Thyroid gland (tissue), 4 donors: Measurements from ENCODE around the gene SFXN4. TPM values are rescaled to one million over a fixed set of nuclear protein-coding genes. Genes with fewer than 3 reads are reported as not detected.

Experiments used
- DNase-seq, 2 donors: peaks; one replicate each; pipeline ENCODE4 v3.0.0-alpha.2; 2019
- H3K27ac ChIP-seq, 3 donors: fragments of 200-600 bp; sonication (generic); 1 replicate in 2 of 3; 2 replicates in 1 of 3; pipeline ENCODE4 v1.5.1; 2016 to 2019; ENCODE audit warnings: mild to moderate bottlenecking in 1 of 3, moderate library complexity in 1 of 3
- H3K27me3 ChIP-seq: fragments of 200-600 bp; sonication (generic); one replicate; pipeline ENCODE4 v1.5.1; 2019
- H3K36me3 ChIP-seq, 2 donors: fragments of 200-600 bp; sonication (generic); one replicate each; pipeline ENCODE4 v1.5.1; 2016 to 2019
- H3K4me1 ChIP-seq, 2 donors: fragments of 200-600 bp; sonication (generic); one replicate each; pipeline ENCODE4 v1.5.1; 2017 to 2019
- H3K4me3 ChIP-seq, 3 donors: fragments of 200-600 bp; sonication (generic); replicated peaks in 1 of 3; 1 replicate in 2 of 3; 2 replicates in 1 of 3; pipeline ENCODE4 v1.5.1; 2016; ENCODE audit warnings: mild to moderate bottlenecking in 1 of 3
- H3K9me3 ChIP-seq: fragments of 200-600 bp; sonication (generic); one replicate; pipeline ENCODE4 v1.5.1; 2017
- CTCF ChIP-seq, 6 experiments: fragments of 200-600 bp in 3 of 6; fragments of 450-650 bp in 3 of 6; sonication (generic) in 3 of 6; IDR thresholded peaks; one replicate each; pipeline ENCODE4 v1.5.1; 2016 to 2019; ENCODE audit warnings: antibody characterized with exemption in 6 of 6, mild to moderate bottlenecking in 2 of 6, inconsistent platforms in 1 of 6, moderate library complexity in 1 of 6
- POLR2A ChIP-seq, 2 donors: fragments of 450-650 bp; IDR thresholded peaks; one replicate each; pipeline ENCODE4 v1.6.1; 2017; ENCODE audit warnings: antibody characterized with exemption in 2 of 2, mild to moderate bottlenecking in 2 of 2, moderate library complexity in 1 of 2
- WGBS, 2 donors: methylation state at CpG; one replicate each; pipeline ENCODE4 v1.1.5; 2017; 5-methylcytosine and 5-hydroxymethylcytosine counted together
- intact Hi-C: fragments of 100-400 bp; cut with DNase I; formaldehyde crosslinking; loops from one replicate; pipeline ENCODE4 v1.15.1; 2023
- total RNA-seq, 4 donors: library from RNA; depleted of rRNA; stranded (reverse); fragments of >200 nt; gene quantifications; one replicate each; pipeline ENCODE4 v1.2.3, GENCODE V29; 2016

The SFXN4 gene
- total RNA-seq, 4 donors from 2014 or later, result 17.8 to 88.3 (median 36.3) TPM

GRCh38 chr10:119178372-119179119 lies 13.0 kb upstream of the SFXN4 start, which contains the start of gene PRDX3:
PRDX3 (minus strand) TSS chr10:119178812; CDS start chr10:119178790, 22 bp downstream.
- TF ChIP-seq POLR2A (IDR thresholded peaks at IDR 0.05) (peak in 1 of 2 donors; percentile 79), CTCF (IDR thresholded peaks at IDR 0.05) (peak in 1 of 6 experiments; percentile 9)
- WGBS, 2 donors, result 0% methylated on average over 8 to 31 of the region's 45 CpGs
- Histone ChIP-seq H3K4me1 (peaks cover 21 to 22% of the 10 kb centered on the region in 2 donors), H3K4me3 (peak within 1 kb of the TSS; percentile 29 to 68 (median 66)), H3K27ac (peak within 1 kb of the TSS; percentile 87 to 91 (median 88)), H3K9me3 (no peaks in the 10 kb centered on the region), H3K36me3 (peaks cover 0 to 2% of the 10 kb centered on the region in 2 donors), H3K27me3 (no peaks in the 10 kb centered on the region)
- intact Hi-C loops, result no loop called here
- DNase-seq, result peak; percentile 95 to 96

GRCh38 chr10:119177708-119178371 lies 12.3 kb upstream of the SFXN4 start:
- no peak for DNase-seq
- intact Hi-C loops, result no loop called here
- 23 to 24% methylated on average over 21 of the region's 21 CpGs for WGBS, 2 donors
- H3K4me3 ChIP-seq, result peak overlapping the region; percentile 29 to 68 (median 66)
- peaks cover 6 to 7% of the 10 kb centered on the region in 2 donors for H3K36me3 ChIP-seq
- no peaks in the 10 kb centered on the region for H3K9me3 ChIP-seq
- TF ChIP-seq CTCF (IDR thresholded peaks at IDR 0.05) (no peak), POLR2A (IDR thresholded peaks at IDR 0.05) (no peak)
- H3K4me1 ChIP-seq, result peaks cover 21 to 22% of the 10 kb centered on the region in 2 donors
- no peaks in the 10 kb centered on the region for H3K27me3 ChIP-seq
- peak overlapping the region in 2 of 3 donors; percentile 87 to 88 for H3K27ac ChIP-seq

GRCh38 chr10:119176166-119176565 lies 10.7 kb upstream of the SFXN4 start:
- DNase-seq, result no peak

GRCh38 chr10:119174109-119174508 lies 8.6 kb upstream of the SFXN4 start:
- Histone ChIP-seq H3K27me3 (no peaks in the 10 kb centered on the region), H3K4me3 (no peak overlapping the region), H3K27ac (no peak overlapping the region), H3K4me1 (peaks cover 9 to 12% of the 10 kb centered on the region in 2 donors), H3K9me3 (no peaks in the 10 kb centered on the region), H3K36me3 (peaks cover 33 to 44% of the 10 kb centered on the region in 2 donors)
- WGBS, 2 donors, result 72 to 79% methylated on average over 2 of the region's 2 CpGs
- TF ChIP-seq CTCF (IDR thresholded peaks at IDR 0.05), result no peak
- no peak for TF ChIP-seq POLR2A (IDR thresholded peaks at IDR 0.05)
- intact Hi-C loops, result no loop called here
- DNase-seq, result no peak

More at GRCh38 chr10:119176166-119176565, 10.7 kb upstream of the SFXN4 start:
- Histone ChIP-seq H3K9me3 (no peaks in the 10 kb centered on the region), H3K4me3 (no peak overlapping the region), H3K27me3 (no peaks in the 10 kb centered on the region), H3K4me1 (peaks cover 21 to 22% of the 10 kb centered on the region in 2 donors), H3K36me3 (peaks cover 23% of the 10 kb centered on the region in 2 donors), H3K27ac (no peak overlapping the region)
- intact Hi-C loops, result no loop called here
- 96 to 98% methylated on average over 6 of the region's 6 CpGs for WGBS, 2 donors
- TF ChIP-seq POLR2A (IDR thresholded peaks at IDR 0.05), result no peak

- TF ChIP-seq CTCF (IDR thresholded peaks at IDR 0.05) (no peak), POLR2A (IDR thresholded peaks at IDR 0.05) (no peak)
- intact Hi-C loops, result no loop called here
- WGBS, 2 donors, result 82 to 83% methylated on average over 8 of the region's 8 CpGs
- no peak for DNase-seq
- Histone ChIP-seq H3K27me3 (no peaks in the 10 kb centered on the region), H3K4me1 (peaks cover 11 to 17% of the 10 kb centered on the region in 2 donors), H3K9me3 (no peaks in the 10 kb centered on the region), H3K27ac (no peak overlapping the region), H3K4me3 (no peak overlapping the region), H3K36me3 (peaks cover 31 to 40% of the 10 kb centered on the region in 2 donors)
These were observed 1.5 kb upstream of the SFXN4 start for GRCh38 chr10:119167041-119167440.
